IPS-20b (cell line): ENCODE data around the gene CYP26A1.

Experiments
- H3K27ac ChIP-seq: one replicate; pipeline ENCODE4 v1.5.1; 2013; ENCODE audit warnings: low read length
- H3K27me3 ChIP-seq: 2 replicates; pipeline ENCODE4 v1.6.1; 2013; ENCODE audit warnings: mild to moderate bottlenecking, low read length, inconsistent platforms; ENCODE audit not compliant: insufficient read depth
- H3K36me3 ChIP-seq: 2 replicates; pipeline ENCODE4 v1.6.1; 2013; ENCODE audit warnings: low read depth, mild to moderate bottlenecking, inconsistent platforms, low read length, moderate library complexity; ENCODE audit not compliant: insufficient read depth
- H3K4me1 ChIP-seq: 2 replicates; pipeline ENCODE4 v1.6.1; 2013; ENCODE audit warnings: mild to moderate bottlenecking, control low read depth, inconsistent platforms, low read length, moderate library complexity; ENCODE audit not compliant: insufficient read depth
- H3K4me3 ChIP-seq: 2 replicates; pipeline ENCODE4 v1.5.1; 2013; ENCODE audit warnings: mild to moderate bottlenecking, low read length, inconsistent platforms
- H3K9ac ChIP-seq: 2 replicates; pipeline ENCODE4 v1.6.1; 2013; ENCODE audit warnings: low read depth, mild to moderate bottlenecking, inconsistent platforms, low read length, moderate library complexity
- H3K9me3 ChIP-seq: 2 replicates; pipeline ENCODE4 v1.6.1; 2013; ENCODE audit warnings: mild to moderate bottlenecking, low read depth, low read length, inconsistent platforms; ENCODE audit not compliant: insufficient read depth

Gene CYP26A1

DNA sequence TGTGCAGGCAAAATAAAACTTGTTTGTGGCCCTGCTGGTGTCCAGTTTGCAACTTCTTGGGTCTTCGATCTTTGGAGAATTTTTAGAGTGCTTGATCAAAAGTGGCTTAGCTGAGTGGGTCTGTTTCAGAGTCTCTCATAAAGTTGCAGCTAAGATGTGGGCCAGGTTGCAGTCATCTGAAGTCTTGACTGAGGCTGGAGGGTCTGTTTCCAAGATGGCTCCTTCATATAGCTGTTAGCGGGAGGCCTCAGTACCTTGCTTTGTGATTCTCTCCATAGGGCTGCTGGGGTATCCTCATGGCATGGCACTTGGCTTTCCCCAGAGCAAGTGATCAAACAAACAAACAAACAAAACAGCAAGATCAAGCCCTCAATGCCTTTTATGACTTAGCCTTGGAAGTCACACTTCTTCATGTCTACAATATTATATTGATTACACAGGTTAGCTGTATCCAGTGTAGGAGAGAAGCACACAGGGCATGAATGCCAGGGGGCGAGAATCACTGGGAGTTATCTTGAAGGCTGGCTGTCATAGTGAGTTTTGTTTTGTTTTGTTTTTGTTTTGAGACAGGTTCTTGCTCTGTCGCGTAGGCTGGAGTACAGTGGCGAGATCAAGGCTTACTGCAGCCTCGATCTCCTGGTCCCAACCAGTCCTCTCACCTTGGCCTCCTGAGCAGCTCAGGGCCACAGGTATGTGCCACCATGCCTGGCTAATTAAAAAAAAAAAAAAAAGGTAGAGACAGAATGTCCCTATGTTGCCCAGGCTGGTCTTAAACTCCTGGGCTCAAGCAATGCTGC is 10.2 kb downstream of the CYP26A1 start:
- Histone ChIP-seq H3K36me3 (no peaks in the 10 kb centered on the region), H3K4me3 (no peak overlapping the region), H3K9ac (no peak overlapping the region)

DNA sequence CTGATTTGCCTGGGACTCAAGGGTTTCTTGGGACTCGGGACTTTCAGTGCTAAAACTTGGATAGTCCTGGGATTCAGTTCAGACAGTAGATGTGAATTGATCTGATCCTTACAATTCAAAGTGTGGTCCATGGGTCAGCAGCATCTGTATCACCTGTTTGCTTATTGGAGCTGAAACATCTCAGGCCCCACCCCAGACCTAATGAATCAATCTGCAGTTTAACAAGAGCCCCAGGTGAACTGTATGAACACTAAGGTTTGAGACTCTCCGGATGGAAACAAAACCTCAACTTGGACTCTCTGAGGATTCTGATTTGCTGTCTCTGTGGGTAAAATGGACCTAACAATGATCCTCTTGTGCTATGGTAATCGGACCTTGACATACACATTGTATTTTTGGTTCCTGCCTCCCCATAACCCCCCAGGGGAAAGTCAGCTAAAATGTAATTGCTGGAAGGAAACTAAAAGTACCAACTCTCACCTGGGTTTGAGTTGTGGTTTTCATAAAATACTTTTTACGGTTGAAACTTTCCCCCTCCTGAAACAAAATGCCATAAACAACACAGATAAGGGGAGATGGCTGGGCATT is 11.7 kb downstream of the CYP26A1 start:
- Histone ChIP-seq H3K9me3 (no peaks in the 10 kb centered on the region), H3K27ac (no peak overlapping the region), H3K9ac (no peak overlapping the region), H3K27me3 (no peaks in the 10 kb centered on the region), H3K36me3 (no peaks in the 10 kb centered on the region), H3K4me1 (peaks cover 18% of the 10 kb centered on the region), H3K4me3 (no peak overlapping the region)

More for the DNA sequence above, 10.2 kb downstream of the CYP26A1 start:
- peaks cover 18% of the 10 kb centered on the region for H3K4me1 ChIP-seq
- no peaks in the 10 kb centered on the region for H3K9me3 ChIP-seq
- H3K27ac ChIP-seq, result no peak overlapping the region
- H3K27me3 ChIP-seq, result peaks cover 12% of the 10 kb centered on the region

DNA sequence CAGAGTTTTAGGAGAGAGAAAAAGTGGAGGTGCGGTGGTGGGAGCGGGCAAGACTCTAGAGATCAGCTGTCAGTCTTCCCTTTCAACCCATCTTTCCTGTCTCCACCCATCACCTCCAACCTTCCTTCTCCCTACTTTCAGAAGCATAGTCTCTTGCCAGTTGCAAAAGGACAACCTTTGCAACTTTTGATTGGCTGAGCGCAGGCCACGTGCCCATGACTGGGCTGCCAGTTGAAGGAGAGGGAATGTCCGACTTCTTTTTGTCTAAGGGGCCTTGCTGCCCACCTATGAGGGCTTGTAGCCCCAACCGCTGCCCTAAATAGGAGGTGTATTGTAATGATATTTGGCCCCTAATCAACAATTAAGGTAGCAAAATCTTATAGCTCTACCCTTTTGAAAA is 12.6 kb downstream of the CYP26A1 start:
- Histone ChIP-seq H3K27me3 (no peaks in the 10 kb centered on the region), H3K4me3 (no peak overlapping the region), H3K9ac (no peak overlapping the region), H3K27ac (no peak overlapping the region), H3K36me3 (no peaks in the 10 kb centered on the region), H3K4me1 (peaks cover 18% of the 10 kb centered on the region), H3K9me3 (no peaks in the 10 kb centered on the region)

DNA sequence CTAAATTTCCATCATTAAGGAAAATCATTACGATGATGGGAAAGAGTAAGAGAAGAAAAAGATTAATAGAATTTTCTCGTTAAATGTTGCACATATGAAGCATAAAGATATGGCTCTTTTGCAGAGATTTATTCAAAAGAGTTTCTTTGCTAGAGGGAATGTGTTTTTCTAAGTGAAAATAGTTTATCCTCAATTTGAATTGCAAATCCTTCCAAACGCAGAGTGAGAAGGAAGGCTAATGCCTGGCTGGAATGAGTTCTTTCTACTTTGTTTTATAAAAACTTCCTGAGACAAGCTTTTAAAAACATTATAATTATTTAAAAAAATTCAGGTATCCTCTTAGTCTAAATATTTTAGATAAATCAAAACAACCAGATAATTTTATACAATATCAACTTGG is 14.2 kb downstream of the CYP26A1 start:
- no peaks in the 10 kb centered on the region for H3K36me3 ChIP-seq
- H3K4me1 ChIP-seq, result peaks cover 18% of the 10 kb centered on the region
- H3K4me3 ChIP-seq, result no peak overlapping the region
- H3K9me3 ChIP-seq, result no peaks in the 10 kb centered on the region
- H3K9ac ChIP-seq, result no peak overlapping the region
- H3K27me3 ChIP-seq, result no peaks in the 10 kb centered on the region
- H3K27ac ChIP-seq, result no peak overlapping the region

DNA sequence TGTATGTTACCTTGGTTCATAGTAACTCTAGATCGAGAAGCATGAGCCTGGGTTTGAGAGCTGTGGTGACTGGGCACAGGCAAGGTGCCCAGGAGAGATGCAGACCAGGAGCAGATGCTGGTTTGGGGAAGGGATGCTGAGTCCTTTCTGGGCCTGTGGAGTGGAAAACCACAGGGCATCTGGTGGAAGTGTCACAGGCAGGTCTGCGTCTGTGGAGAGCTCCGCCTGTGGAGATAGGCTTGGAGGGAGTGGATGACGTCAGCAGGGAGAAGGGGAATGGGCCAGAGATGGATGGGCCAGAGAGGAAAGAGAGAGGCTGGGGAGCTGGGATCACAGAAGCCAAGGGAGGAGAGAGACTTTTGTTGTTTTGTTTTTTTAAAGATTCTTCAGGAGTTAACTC is 14.8 kb downstream of the CYP26A1 start:
- peak overlapping the region; percentile 41; the same call in 1 of the 2 replicates for H3K9ac ChIP-seq
- H3K36me3 ChIP-seq, result no peaks in the 10 kb centered on the region
- H3K27me3 ChIP-seq, result no peaks in the 10 kb centered on the region
- no peaks in the 10 kb centered on the region for H3K9me3 ChIP-seq
- H3K4me3 ChIP-seq, result no peak overlapping the region; the same call in 1 of the 2 replicates
- H3K4me1 ChIP-seq, result peaks cover 18% of the 10 kb centered on the region
- no peak overlapping the region for H3K27ac ChIP-seq

DNA sequence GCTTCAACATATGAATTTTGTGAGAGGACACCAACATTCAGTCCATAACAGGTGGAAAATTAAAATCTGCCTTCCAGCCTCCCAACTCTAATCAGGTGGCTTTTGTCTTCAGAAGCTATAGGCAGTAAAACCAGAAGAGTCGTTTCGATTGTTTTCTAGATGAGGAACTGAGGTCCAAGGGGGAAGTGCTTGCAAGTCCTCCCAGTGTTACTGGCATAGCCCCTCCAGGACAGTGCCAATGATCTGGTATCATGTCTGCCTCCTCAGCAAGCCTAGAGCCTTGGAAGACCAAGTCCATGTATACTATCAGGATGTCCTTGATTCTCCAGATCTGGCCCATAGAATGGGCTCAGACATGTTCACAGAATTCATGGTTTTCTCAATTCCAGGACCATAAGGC is 16.9 kb downstream of the CYP26A1 start:
- Histone ChIP-seq H3K4me1 (peaks cover 18% of the 10 kb centered on the region), H3K9ac (no peak overlapping the region), H3K36me3 (no peaks in the 10 kb centered on the region), H3K4me3 (no peak overlapping the region), H3K27me3 (no peaks in the 10 kb centered on the region), H3K9me3 (no peaks in the 10 kb centered on the region), H3K27ac (no peak overlapping the region)

DNA sequence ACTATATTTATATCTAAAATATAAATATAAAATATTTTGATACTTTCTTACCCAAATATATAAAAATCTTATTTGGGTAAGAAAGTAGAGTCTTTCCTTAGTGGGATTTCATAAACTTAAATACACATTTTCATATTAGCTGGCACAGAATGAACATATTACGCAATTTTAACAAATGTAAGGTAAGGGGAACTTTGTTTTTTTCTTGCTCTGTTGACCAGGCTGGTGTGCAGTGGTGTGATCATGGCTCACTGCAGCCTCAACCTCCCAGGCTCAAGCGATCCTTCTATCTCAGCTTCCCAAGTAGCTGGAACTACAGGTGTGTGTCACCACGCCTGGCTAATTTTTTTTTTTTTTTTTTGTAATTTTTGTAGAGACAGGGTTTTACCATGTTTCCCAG is 18.3 kb downstream of the CYP26A1 start:
- Histone ChIP-seq H3K4me1 (peaks cover 13% of the 10 kb centered on the region), H3K9ac (no peak overlapping the region), H3K9me3 (no peaks in the 10 kb centered on the region), H3K36me3 (no peaks in the 10 kb centered on the region), H3K4me3 (no peak overlapping the region), H3K27ac (no peak overlapping the region), H3K27me3 (no peaks in the 10 kb centered on the region)

DNA sequence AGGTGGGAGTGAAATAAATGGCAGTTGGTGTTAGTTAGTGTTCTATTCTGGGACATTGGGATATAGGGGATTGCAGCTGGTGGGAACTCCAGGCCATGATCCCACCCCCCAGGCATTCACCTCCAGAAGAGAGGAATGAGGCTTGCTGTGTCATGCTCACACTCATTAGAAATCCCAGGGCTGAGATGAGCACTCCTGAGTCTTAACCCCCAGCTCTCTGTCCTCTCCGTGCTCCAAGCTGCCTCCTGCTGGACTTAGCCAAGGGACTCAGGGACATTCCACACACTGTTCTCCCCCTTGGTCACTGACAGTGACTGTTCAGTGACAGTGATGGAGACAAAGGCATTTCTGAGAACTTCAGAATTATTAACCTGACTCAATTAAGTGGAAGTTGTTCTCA is 21.5 kb downstream of the CYP26A1 start:
- H3K4me3 ChIP-seq, result no peak overlapping the region
- H3K9ac ChIP-seq, result no peak overlapping the region
- H3K9me3 ChIP-seq, result no peaks in the 10 kb centered on the region
- no peak overlapping the region for H3K27ac ChIP-seq
- H3K27me3 ChIP-seq, result no peaks in the 10 kb centered on the region
- no peaks in the 10 kb centered on the region for H3K4me1 ChIP-seq
- no peaks in the 10 kb centered on the region for H3K36me3 ChIP-seq

DNA sequence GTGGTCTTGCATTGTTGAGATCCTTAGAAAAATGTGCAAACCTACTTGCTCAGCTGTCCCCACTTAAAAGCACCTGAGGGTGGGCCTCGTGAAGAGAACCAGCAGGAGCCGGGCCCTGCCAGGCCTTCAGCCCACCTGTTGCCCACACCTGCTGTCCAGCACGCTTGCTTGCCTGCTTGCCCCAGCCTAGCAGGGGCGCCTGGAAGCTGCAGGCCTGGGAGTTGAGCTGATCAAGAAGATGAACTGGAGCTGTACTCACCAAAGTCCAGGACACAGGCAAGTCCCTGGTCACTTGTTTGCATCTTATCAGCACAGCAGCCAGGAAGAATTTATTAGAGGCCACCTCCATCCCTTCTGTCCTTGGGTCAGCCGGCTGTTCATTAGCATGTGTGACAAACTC is 23.2 kb downstream of the CYP26A1 start:
- Histone ChIP-seq H3K9ac (no peak overlapping the region), H3K4me3 (no peak overlapping the region), H3K36me3 (no peaks in the 10 kb centered on the region), H3K27me3 (no peaks in the 10 kb centered on the region), H3K4me1 (no peaks in the 10 kb centered on the region), H3K27ac (no peak overlapping the region), H3K9me3 (no peaks in the 10 kb centered on the region)

DNA sequence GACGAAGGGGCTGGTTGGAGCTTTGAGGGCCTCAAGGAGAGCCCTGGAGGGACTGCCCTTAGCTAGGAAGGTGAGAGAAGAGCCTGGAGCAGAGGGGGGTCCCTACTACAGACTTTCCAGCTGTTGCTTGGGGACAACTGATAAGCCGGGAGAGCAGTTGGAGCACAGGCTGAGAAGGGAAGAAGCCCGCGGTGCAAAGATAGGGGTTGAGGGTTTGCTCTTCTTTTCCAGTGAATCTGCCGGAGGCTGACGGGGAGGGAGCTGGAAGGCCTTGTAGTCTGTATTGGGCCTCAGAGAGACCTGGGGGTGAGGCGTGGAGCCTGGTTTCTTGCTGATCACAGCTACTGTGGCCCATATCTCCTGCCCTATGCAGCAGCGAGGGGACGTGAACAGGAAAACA is 23.7 kb downstream of the CYP26A1 start:
- Histone ChIP-seq H3K36me3 (no peaks in the 10 kb centered on the region), H3K9ac (no peak overlapping the region), H3K4me1 (no peaks in the 10 kb centered on the region), H3K27me3 (no peaks in the 10 kb centered on the region), H3K9me3 (no peaks in the 10 kb centered on the region), H3K27ac (no peak overlapping the region), H3K4me3 (no peak overlapping the region)

DNA sequence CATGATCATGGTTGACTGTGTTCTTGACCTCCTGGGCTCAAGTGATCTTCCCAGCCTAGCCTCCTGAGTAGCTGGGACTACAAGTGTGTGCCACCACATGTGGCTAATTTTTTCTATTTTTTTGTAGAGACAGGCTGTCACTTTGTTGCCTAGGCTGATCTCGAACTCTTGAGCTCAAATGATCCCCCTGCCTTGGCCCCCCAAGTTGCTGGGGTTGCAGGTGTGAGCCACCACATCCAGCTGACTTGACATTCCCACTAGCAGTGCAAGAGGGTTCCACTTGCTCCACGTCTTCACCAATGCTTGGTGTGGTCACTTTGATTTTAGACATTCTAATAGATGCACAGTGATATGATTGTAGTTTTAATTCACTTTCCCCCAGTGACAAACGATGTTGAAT is 25.1 kb downstream of the CYP26A1 start:
- Histone ChIP-seq H3K9me3 (peaks cover 6% of the 10 kb centered on the region), H3K36me3 (no peaks in the 10 kb centered on the region), H3K4me3 (no peak overlapping the region), H3K27me3 (no peaks in the 10 kb centered on the region), H3K4me1 (no peaks in the 10 kb centered on the region), H3K9ac (no peak overlapping the region), H3K27ac (no peak overlapping the region)

DNA sequence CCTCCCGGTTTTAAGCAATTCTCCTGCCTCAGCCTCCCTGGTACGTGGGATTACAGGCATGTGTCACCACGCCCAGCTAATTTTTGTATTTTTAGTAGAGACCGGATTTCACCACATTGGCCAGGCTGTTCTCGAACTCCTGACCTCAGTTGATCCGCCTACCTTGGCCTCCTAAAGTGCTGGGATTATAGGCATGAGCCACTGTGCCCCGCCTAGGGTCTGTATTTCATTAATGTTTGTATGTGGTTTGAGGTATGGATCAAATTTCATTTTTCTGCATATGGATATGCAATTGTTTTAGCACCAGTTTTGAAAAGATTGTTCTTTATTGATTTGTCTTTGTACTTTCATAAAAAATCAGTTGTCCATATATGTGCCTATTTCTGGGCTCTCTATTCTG is 26.0 kb downstream of the CYP26A1 start:
- H3K4me1 ChIP-seq, result no peaks in the 10 kb centered on the region

More for the DNA sequence above, 26.0 kb downstream of the CYP26A1 start:
- Histone ChIP-seq H3K36me3 (no peaks in the 10 kb centered on the region), H3K27me3 (no peaks in the 10 kb centered on the region), H3K27ac (no peak overlapping the region), H3K4me3 (no peak overlapping the region), H3K9ac (no peak overlapping the region), H3K9me3 (peaks cover 9% of the 10 kb centered on the region)
